OCI-LY7 (cell line): ENCODE data around the gene YPEL4. TPM values are rescaled to one million over a fixed set of nuclear protein-coding genes. Genes with fewer than 3 reads are reported as not detected.

Source experiments
- BruUV-seq: library from RNA; stranded (reverse); fragments of 400-500 nt; replicated peaks from 2 replicates; lab custom pipeline; 2021; lab: Mats Ljungman, UMichigan
- CTCF ChIA-PET: fragments of 300-600 bp; sonication (Branson Sonifier 250); formaldehyde crosslinking; loops from one replicate; lab custom pipeline; 2022; ENCODE audit warnings: antibody characterized with exemption; ENCODE audit not compliant: unreplicated experiment; lab: Charles Lee
- POLR2A ChIA-PET: fragments of 300-600 bp; sonication (Branson Sonifier 250); formaldehyde crosslinking; loops from one replicate; lab custom pipeline; 2022; ENCODE audit warnings: antibody characterized with exemption; lab: Charles Lee
- DNase-seq: peaks from one replicate; pipeline ENCODE4 v3.0.0-alpha.2; 2015; ENCODE audit warnings: low spot score
- H2AFZ ChIP-seq: fragments of 200-600 bp; sonication (generic), shearing (Covaris generic); 2 replicates; pipeline ENCODE4 v1.6.1; 2014; ENCODE audit warnings: mild to moderate bottlenecking, antibody characterized with exemption, low read length, moderate library complexity
- H3K27ac ChIP-seq: fragments of 200-600 bp; sonication (generic); 2 replicates; pipeline ENCODE4 v1.5.1; 2014; ENCODE audit warnings: mixed run types, low read depth, mild to moderate bottlenecking, moderate library complexity, low read length, inconsistent platforms; ENCODE audit not compliant: poor library complexity, severe bottlenecking
- H3K36me3 ChIP-seq: fragments of 200-600 bp; sonication (generic); 2 replicates; pipeline ENCODE4 v1.6.1; 2014; ENCODE audit warnings: mild to moderate bottlenecking, antibody characterized with exemption, low read length, moderate library complexity, mixed read lengths; ENCODE audit not compliant: insufficient read depth
- H3K4me1 ChIP-seq: fragments of 200-600 bp; sonication (generic); 2 replicates; pipeline ENCODE4 v1.5.1; 2014; ENCODE audit warnings: mild to moderate bottlenecking, low read length; ENCODE audit not compliant: insufficient read depth, poor library complexity, severe bottlenecking
- H3K4me2 ChIP-seq: fragments of 200-600 bp; sonication (generic); 2 replicates; pipeline ENCODE4 v1.6.1; 2014; ENCODE audit warnings: mild to moderate bottlenecking, low read length
- H3K4me3 ChIP-seq: fragments of 200-600 bp; sonication (generic); 2 replicates; pipeline ENCODE4 v1.5.1; 2014; ENCODE audit warnings: mild to moderate bottlenecking, low read depth, low read length; ENCODE audit not compliant: poor library complexity, severe bottlenecking
- H3K79me2 ChIP-seq: fragments of 200-600 bp; sonication (generic); 2 replicates; pipeline ENCODE4 v1.6.1; 2016; ENCODE audit warnings: low read depth, mild to moderate bottlenecking, low read length, moderate library complexity, mixed read lengths; ENCODE audit not compliant: insufficient read depth
- H3K9me2 ChIP-seq: fragments of 200-600 bp; sonication (generic); 2 replicates; pipeline ENCODE4 v1.6.1; 2016; ENCODE audit warnings: mild to moderate bottlenecking, low read length, mixed read lengths; ENCODE audit not compliant: insufficient read depth
- H3K9me3 ChIP-seq: fragments of 200-600 bp; sonication (generic); 2 replicates; pipeline ENCODE4 v1.6.1; 2014; ENCODE audit warnings: mild to moderate bottlenecking, mixed run types, low read length, mixed read lengths
- H4K20me1 ChIP-seq: fragments of 200-600 bp; sonication (generic); 2 replicates; pipeline ENCODE4 v1.6.1; 2014; ENCODE audit warnings: mild to moderate bottlenecking, antibody characterized with exemption, low read length, moderate library complexity, mixed read lengths; ENCODE audit not compliant: insufficient read depth
- CTCF ChIP-seq: fragments of 200-600 bp; sonication (generic); conservative IDR thresholded peaks from 2 replicates; pipeline ENCODE4 v1.5.1; 2014; ENCODE audit warnings: mild to moderate bottlenecking, antibody characterized with exemption, low read length, moderate library complexity, mixed read lengths
- EZH2phosphoT487 ChIP-seq: fragments of 200-600 bp; sonication (generic); IDR thresholded peaks from 2 replicates; pipeline ENCODE4 v1.6.1; 2018; ENCODE audit warnings: low read depth, borderline replicate concordance, mild to moderate bottlenecking, mixed run types, antibody characterized with exemption, low read length, moderate library complexity, mixed read lengths
- intact Hi-C: fragments of 100-400 bp; cut with micrococcal nuclease; formaldehyde crosslinking; loops from one replicate; pipeline ENCODE4 v1.10.0; 2022; ENCODE audit not compliant: unreplicated experiment
- total RNA-seq, 2 experiments: library from RNA; depleted of rRNA in 1 of 2; stranded (reverse); fragments of >200 nt in 1 of 2; shearing (Covaris generic) in 1 of 2; gene quantifications; 2 replicates each; pipeline ENCODE4 v1.2.3, GENCODE V29; 2014 to 2022

Gene YPEL4
- total RNA-seq, 2 experiments from 2014 or later = 0.54 to 0.55 TPM

- intact Hi-C loops = loop anchor here (5.0 kb wide), 2 partner anchors 311 to 864 kb away; partner anchors contain the start of genes P2RX3 and SSRP1
Measured at GRCh38 chr11:57647960-57648800, 1.5 kb downstream of the YPEL4 start.

GRCh38 chr11:57647372-57647771 lies 2.3 kb downstream of the YPEL4 start:
- BruUV-seq = no TSS peak
- Histone ChIP-seq H3K36me3 (no peaks in the 10 kb centered on the region), H3K27ac (no peak overlapping the region), H3K79me2 (no peaks in the 10 kb centered on the region), H3K4me3 (no peak overlapping the region), H3K9me3 (no peaks in the 10 kb centered on the region), H3K4me1 (peaks cover 27% of the 10 kb centered on the region), H2AFZ (no peak overlapping the region), H3K9me2 (no peaks in the 10 kb centered on the region), H3K4me2 (no peak overlapping the region), H4K20me1 (no peaks in the 10 kb centered on the region)
- CTCF ChIA-PET = no interaction called here
- no peak for DNase-seq
- intact Hi-C loops = loop anchor here (5.0 kb wide), 2 partner anchors 310 to 865 kb away; partner anchors contain the start of genes P2RX3 and SSRP1
- POLR2A ChIA-PET = no interaction called here
- TF ChIP-seq CTCF (no peak), EZH2phosphoT487 (no peak)

More at GRCh38 chr11:57647960-57648800, 1.5 kb downstream of the YPEL4 start:
- Histone ChIP-seq H3K27ac (no peak overlapping the region), H3K4me3 (peak overlapping the region; percentile 65), H3K79me2 (no peaks in the 10 kb centered on the region), H3K9me2 (no peaks in the 10 kb centered on the region), H3K4me1 (peaks cover 31% of the 10 kb centered on the region), H4K20me1 (no peaks in the 10 kb centered on the region), H3K36me3 (no peaks in the 10 kb centered on the region), H3K4me2 (peak overlapping the region; percentile 95), H2AFZ (peak overlapping the region; percentile 92; the same call in 1 of the 2 replicates), H3K9me3 (no peaks in the 10 kb centered on the region)
- no peak for DNase-seq
- ChIA-PET CTCF (no interaction called here), POLR2A (interaction anchor here (0.6 to 1.2 kb wide), 4 partner anchors 8 to 190 kb away, joined by 3 to 4 read pairs (median 3); no protein-coding TSS in a partner anchor)
- no TSS peak for BruUV-seq
- no peak for TF ChIP-seq CTCF
- TF ChIP-seq EZH2phosphoT487 = no peak
